ENCODE measurements around the gene IL15RA.
"Not testable (repeated sequence)": the region's sequence is repeated elsewhere in the genome, so short reads cannot be mapped to it uniquely, and the experiment has no call there.

Gene IL15RA

GRCh38 chr10:5949009-5949759, 28.2 kb downstream of the IL15RA start:
- no peak for DNase-seq

GRCh38 chr10:5948208-5948585, 29.1 kb downstream of the IL15RA start:
- DNase-seq, result no peak

GRCh38 chr10:5947471-5948207, 29.7 kb downstream of the IL15RA start:
- no peak for DNase-seq

GRCh38 chr10:5946786-5947185, 30.6 kb downstream of the IL15RA start:
- DNase-seq, result no peak

- not testable (repeated sequence) for DNase-seq
Measured at GRCh38 chr10:5946419-5946775, 30.9 kb downstream of the IL15RA start.

GRCh38 chr10:5945561-5946418, 31.6 kb downstream of the IL15RA start:
- no peak for DNase-seq

GRCh38 chr10:5945190-5945509, 32.2 kb downstream of the IL15RA start:
- no peak for DNase-seq

- DNase-seq, result no peak
Measured at GRCh38 chr10:5944389-5945189, 32.8 kb downstream of the IL15RA start.

- DNase-seq, result no peak
Measured at GRCh38 chr10:5943536-5943935, 33.8 kb downstream of the IL15RA start.

- no peak for DNase-seq
Measured at GRCh38 chr10:5942474-5942873, 34.9 kb downstream of the IL15RA start.

GRCh38 chr10:5942001-5942400, 35.3 kb downstream of the IL15RA start:
- DNase-seq, result no peak

- no peak for DNase-seq
Measured at GRCh38 chr10:5941579-5941978, 35.8 kb downstream of the IL15RA start.

- DNase-seq, result no peak
Measured at GRCh38 chr10:5940807-5941218, 36.5 kb downstream of the IL15RA start.

- no peak for DNase-seq
Measured at GRCh38 chr10:5938291-5938690, 39.1 kb downstream of the IL15RA start.

- no peak for DNase-seq
Measured at GRCh38 chr10:5937016-5937415, 40.3 kb downstream of the IL15RA start.

GRCh38 chr10:5935628-5936027, 41.7 kb downstream of the IL15RA start:
- DNase-seq, result no peak

GRCh38 chr10:5933909-5934546, 43.3 kb downstream of the IL15RA start:
- DNase-seq, result no peak

GRCh38 chr10:5932345-5932744, 45.0 kb downstream of the IL15RA start:
- DNase-seq, result no peak

- DNase-seq, result no peak
Measured at GRCh38 chr10:5930272-5930671, 47.1 kb downstream of the IL15RA start.

- DNase-seq, result no peak
Measured at GRCh38 chr10:5929442-5929841, 47.9 kb downstream of the IL15RA start.

GRCh38 chr10:5927306-5927705, 50.0 kb downstream of the IL15RA start:
- no peak for DNase-seq

- no peak for DNase-seq
Measured at GRCh38 chr10:5924889-5925288, 52.5 kb downstream of the IL15RA start.
